ENCODE measurements around the gene GUCD1. TPM values are rescaled to one million over a fixed set of nuclear protein-coding genes. Genes with fewer than 3 reads are reported as not detected.

Gene GUCD1
- total and polyA plus RNA-seq, 2 of the 8 experiments (the other 6 are each of a cell fraction or from before 2014, with no cell fraction given): 85.2 to 128 TPM

DNA sequence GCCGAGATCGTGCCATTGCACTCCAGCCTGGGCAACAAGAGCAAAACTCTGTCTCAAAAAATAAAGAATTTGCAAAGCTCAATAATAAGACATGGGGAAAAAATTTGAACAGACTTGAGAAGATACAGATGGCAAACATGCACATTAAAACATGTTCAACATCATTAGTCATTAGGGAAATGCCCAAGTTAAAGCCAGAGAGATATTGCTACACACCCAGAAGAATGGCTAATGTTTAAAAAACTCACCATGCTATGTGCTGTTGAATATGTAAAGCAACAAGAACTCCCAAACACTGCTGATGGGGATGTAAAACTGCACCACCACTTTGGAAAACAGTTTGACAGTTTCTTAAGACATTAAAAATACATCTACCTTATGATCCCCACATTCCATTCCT is 25.3 kb upstream of the GUCD1 start:
- peaks cover 0 to 3% (median 0%) of the 10 kb centered on the region in 4 experiments; a peak in 1 of 8 replicates for H3K36me3 ChIP-seq (ENCODE audit: control insufficient read depth in 2 of 4, insufficient read depth in 4 of 4, low read length in 3 of 4)
- no peaks in the 10 kb centered on the region for H3K23me2 ChIP-seq (ENCODE audit: low read depth, low read length)
- no peak overlapping the region for H3K14ac ChIP-seq (ENCODE audit: insufficient read length)
- H3K4me1 ChIP-seq (replicated peaks in 1 of 4; ENCODE audit: control insufficient read depth in 3 of 4, insufficient read depth in 4 of 4, low read length in 3 of 4): no peaks in the 10 kb centered on the region; a peak in 1 of 7 replicates
- H2BK20ac ChIP-seq (ENCODE audit: low read length): no peak overlapping the region
- DNase-seq (ENCODE audit: low read depth in 1 of 2, low spot score in 2 of 2) (no peak), FAIRE-seq (no peak)
- H3K23ac ChIP-seq (ENCODE audit: insufficient read length): no peak overlapping the region
- no peak overlapping the region for H3K4me3 ChIP-seq (ENCODE audit: extremely low read depth in 1 of 4, insufficient read depth in 2 of 4, low read depth in 3 of 4, low read length in 4 of 4)
- H2BK120ac ChIP-seq (replicated peaks; ENCODE audit: low read depth, low read length): no peak overlapping the region
- no peaks in the 10 kb centered on the region for H3K79me1 ChIP-seq (ENCODE audit: low read depth, low read length)
- no peak overlapping the region for H4K8ac ChIP-seq (ENCODE audit: extremely low read depth, insufficient read depth, low read length)
- no peaks in the 10 kb centered on the region for H3K79me2 ChIP-seq (ENCODE audit: control insufficient read depth in 1 of 2, insufficient read depth in 2 of 2, low read length in 2 of 2)
- H2BK12ac ChIP-seq (ENCODE audit: low read depth, low read length): no peak overlapping the region
- H2BK15ac ChIP-seq (ENCODE audit: low read length): no peak overlapping the region
- no peak overlapping the region for H3K56ac ChIP-seq (replicated peaks; ENCODE audit: insufficient read length, low read depth, low read length)
- no peak overlapping the region for H2BK5ac ChIP-seq (ENCODE audit: low read depth, low read length)
- no peak overlapping the region for H3K27ac ChIP-seq (ENCODE audit: low read depth, low read length)
- H2AK5ac ChIP-seq (ENCODE audit: low read depth, low read length): no peak overlapping the region
- H3K4me2 ChIP-seq (ENCODE audit: insufficient read depth in 1 of 2, low read depth in 2 of 2, low read length in 2 of 2): no peak overlapping the region
- no peaks in the 10 kb centered on the region for H3K27me3 ChIP-seq (replicated peaks in 1 of 4; ENCODE audit: control insufficient read depth in 3 of 4, extremely low read depth in 1 of 4, insufficient read depth in 3 of 4, low read length in 3 of 4)
- ChIA-PET CTCF (ENCODE audit: partially characterized antibody) (interaction anchor here (0.8 kb wide), 1 partner anchor 21 kb away, joined by 3 read pairs; no protein-coding TSS in a partner anchor), POLR2A (ENCODE audit: partially characterized antibody) (interaction anchor here (0.8 to 4.4 kb wide), 7 partner anchors 12 to 25 kb away, joined by 3 to 26 read pairs (median 5); partner anchors contain the start of genes GUCD1, LRRC75B and SNRPD3)
- H4K91ac ChIP-seq (replicated peaks; ENCODE audit: insufficient read length, low read length): no peak overlapping the region
- H4K20me1 ChIP-seq (replicated peaks in 1 of 2; ENCODE audit: control insufficient read depth in 1 of 2, insufficient read depth in 2 of 2, low read length in 2 of 2): peaks cover 1 to 2% of the 10 kb centered on the region in 2 experiments
- WGBS, 2 experiments (ENCODE audit: extremely low coverage in 1 of 2, insufficient coverage in 1 of 2, insufficient read length in 1 of 2, insufficient replicate concordance in 2 of 2, low coverage in 1 of 2, low lambda C conversion rate in 2 of 2, missing lambda C conversion rate in 1 of 2): 100% methylated on average over 2 of the region's 2 CpGs; no CpG with 5 or more reads in 1 of the 2 experiments
- H3K4ac ChIP-seq (replicated peaks; ENCODE audit: insufficient read length, low read depth, low read length): no peak overlapping the region
- H3K18ac ChIP-seq (ENCODE audit: extremely low read depth, low read length): no peak overlapping the region
- H2AFZ ChIP-seq (ENCODE audit: low read length): no peak overlapping the region
- H3K9me3 ChIP-seq (ENCODE audit: insufficient read depth in 2 of 2, low read depth in 1 of 2, low read length in 1 of 2): no peaks in the 10 kb centered on the region
- H3K9ac ChIP-seq (replicated peaks in 1 of 4; ENCODE audit: extremely low read depth in 1 of 4, low read depth in 3 of 4, low read length in 3 of 4): no peak overlapping the region
- no peak overlapping the region for H4K5ac ChIP-seq (ENCODE audit: insufficient read length, low read depth, low read length)
- no peak for TF ChIP-seq EZH2 (IDR thresholded peaks at IDR 0.05; ENCODE audit: low read depth, low read length, severe bottlenecking)
- no peak for TF ChIP-seq KDM4A (IDR thresholded peaks at IDR 0.05; ENCODE audit: low read depth, low read length, severe bottlenecking)
- no peak for TF ChIP-seq ZNF274 (IDR thresholded peaks at IDR 0.05; ENCODE audit: borderline replicate concordance, extremely low read depth, low read length)
- TF ChIP-seq SIN3A (conservative IDR thresholded peaks at IDR 0.05 in 1 of 2, IDR thresholded peaks at IDR 0.05 in 1 of 2; ENCODE audit: low read depth in 1 of 2, low read length in 2 of 2): no peak
- TF ChIP-seq SUZ12 (IDR thresholded peaks at IDR 0.05; ENCODE audit: low read length): no peak
- no peak for TF ChIP-seq TAF7 (optimal IDR thresholded peaks at IDR 0.05; ENCODE audit: borderline replicate concordance, low read depth, low read length)
- TF ChIP-seq CREB1 (IDR thresholded peaks at IDR 0.05): no peak
- TF ChIP-seq YY1 (IDR thresholded peaks at IDR 0.05; ENCODE audit: low read depth, low read length): no peak
- no peak for TF ChIP-seq RXRA (IDR thresholded peaks at IDR 0.05; ENCODE audit: insufficient read depth, low read depth, low read length)
- TF ChIP-seq, protein P1, sequence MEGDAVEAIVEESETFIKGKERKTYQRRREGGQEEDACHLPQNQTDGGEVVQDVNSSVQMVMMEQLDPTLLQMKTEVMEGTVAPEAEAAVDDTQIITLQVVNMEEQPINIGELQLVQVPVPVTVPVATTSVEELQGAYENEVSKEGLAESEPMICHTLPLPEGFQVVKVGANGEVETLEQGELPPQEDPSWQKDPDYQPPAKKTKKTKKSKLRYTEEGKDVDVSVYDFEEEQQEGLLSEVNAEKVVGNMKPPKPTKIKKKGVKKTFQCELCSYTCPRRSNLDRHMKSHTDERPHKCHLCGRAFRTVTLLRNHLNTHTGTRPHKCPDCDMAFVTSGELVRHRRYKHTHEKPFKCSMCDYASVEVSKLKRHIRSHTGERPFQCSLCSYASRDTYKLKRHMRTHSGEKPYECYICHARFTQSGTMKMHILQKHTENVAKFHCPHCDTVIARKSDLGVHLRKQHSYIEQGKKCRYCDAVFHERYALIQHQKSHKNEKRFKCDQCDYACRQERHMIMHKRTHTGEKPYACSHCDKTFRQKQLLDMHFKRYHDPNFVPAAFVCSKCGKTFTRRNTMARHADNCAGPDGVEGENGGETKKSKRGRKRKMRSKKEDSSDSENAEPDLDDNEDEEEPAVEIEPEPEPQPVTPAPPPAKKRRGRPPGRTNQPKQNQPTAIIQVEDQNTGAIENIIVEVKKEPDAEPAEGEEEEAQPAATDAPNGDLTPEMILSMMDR (IDR thresholded peaks at IDR 0.05; ENCODE audit: control extremely low read depth in 1 of 3, insufficient read depth in 1 of 3, low read depth in 1 of 3, low read length in 3 of 3): no peak
